Liver (tissue), 9 donors: ENCODE results near the gene SCART1. TPM values are rescaled to one million over a fixed set of nuclear protein-coding genes. Genes with fewer than 3 reads are reported as not detected.

Source experiments
- DNase-seq: peaks from one replicate; pipeline ENCODE4 v3.0.0-alpha.2; 2017; ENCODE audit warnings: low spot score
- H3K27ac ChIP-seq, 2 donors: one replicate each; pipeline ENCODE4 v1.7.0; 2013; ENCODE audit warnings: inconsistent platforms in 2 of 2, low read length in 2 of 2, control low read depth in 1 of 2, low read depth in 1 of 2, mild to moderate bottlenecking in 1 of 2
- H3K27me3 ChIP-seq, 4 donors: one replicate each; pipeline versions ENCODE4 v1.6.1 to v1.7.0; 2013; ENCODE audit warnings: low read length in 3 of 4, inconsistent platforms in 1 of 4, mild to moderate bottlenecking in 1 of 4, moderate library complexity in 1 of 4; ENCODE audit not compliant: control insufficient read depth in 4 of 4, insufficient read depth in 4 of 4
- H3K36me3 ChIP-seq, 4 donors: one replicate each; pipeline versions ENCODE4 v1.6.1 to v1.7.0; 2013; ENCODE audit warnings: low read length in 3 of 4, mild to moderate bottlenecking in 3 of 4, low read depth in 1 of 4, moderate library complexity in 1 of 4; ENCODE audit not compliant: control insufficient read depth in 4 of 4, insufficient read depth in 3 of 4
- H3K4me1 ChIP-seq, 4 donors: one replicate each; pipeline versions ENCODE4 v1.6.1 to v1.7.0; 2013; ENCODE audit warnings: low read length in 3 of 4, mild to moderate bottlenecking in 3 of 4, moderate library complexity in 1 of 4; ENCODE audit not compliant: control insufficient read depth in 4 of 4, insufficient read depth in 4 of 4
- H3K4me3 ChIP-seq, 3 donors: one replicate each; pipeline versions ENCODE4 v1.6.1 to v1.7.0; 2013; ENCODE audit warnings: low read length in 3 of 3, control low read depth in 1 of 3, low read depth in 1 of 3, mild to moderate bottlenecking in 1 of 3
- H3K9ac ChIP-seq, 2 donors: one replicate each; pipeline ENCODE4 v1.7.0; 2013; ENCODE audit warnings: low read length in 2 of 2, mild to moderate bottlenecking in 2 of 2, moderate library complexity in 2 of 2, control low read depth in 1 of 2, low read depth in 1 of 2
- H3K9me3 ChIP-seq, 4 donors: one replicate each; pipeline versions ENCODE4 v1.6.1 to v1.7.0; 2013; ENCODE audit warnings: low read length in 3 of 4; ENCODE audit not compliant: control insufficient read depth in 4 of 4
- CTCF ChIP-seq: fragments of 150-350 bp; IDR thresholded peaks from 2 replicates; pipeline ENCODE4 v1.5.1; 2017; ENCODE audit warnings: improper control_type of control experiment, low read depth, low read length; ENCODE audit not compliant: missing input control
- EGR1 ChIP-seq, 2 donors: IDR thresholded peaks; 2 replicates each; pipeline ENCODE4 v1.6.1; 2016 to 2018; ENCODE audit warnings: antibody characterized with exemption in 2 of 2, low read depth in 2 of 2
- FOXA1 ChIP-seq: IDR thresholded peaks from 2 replicates; pipeline ENCODE4 v1.6.1; 2016; ENCODE audit warnings: antibody characterized with exemption
- GABPA ChIP-seq, 2 donors: IDR thresholded peaks in 1 of 2; conservative IDR thresholded peaks in 1 of 2; 2 replicates each; pipeline ENCODE4 v1.6.1; 2016; ENCODE audit warnings: antibody characterized with exemption in 2 of 2, mild to moderate bottlenecking in 1 of 2, moderate library complexity in 1 of 2
- HNF4A ChIP-seq, 2 donors: conservative IDR thresholded peaks; 2 replicates each; pipeline ENCODE4 v1.6.1; 2016; ENCODE audit warnings: antibody characterized with exemption in 2 of 2, mild to moderate bottlenecking in 2 of 2
- HNF4G ChIP-seq: IDR thresholded peaks from 2 replicates; pipeline ENCODE4 v1.6.1; 2016; ENCODE audit warnings: antibody characterized with exemption
- NR2F2 ChIP-seq: IDR thresholded peaks from 2 replicates; pipeline ENCODE4 v1.6.1; 2016; ENCODE audit warnings: antibody characterized with exemption
- RAD21 ChIP-seq, 2 donors: IDR thresholded peaks; 2 replicates each; pipeline ENCODE4 v1.6.1; 2016; ENCODE audit warnings: antibody characterized with exemption in 2 of 2, mild to moderate bottlenecking in 2 of 2
- RXRA ChIP-seq, 2 donors: IDR thresholded peaks; 2 replicates each; pipeline ENCODE4 v1.6.1; 2017 to 2018; ENCODE audit warnings: antibody characterized with exemption in 2 of 2, mild to moderate bottlenecking in 1 of 2
- ZBTB33 ChIP-seq: IDR thresholded peaks from 2 replicates; pipeline ENCODE4 v1.6.1; 2016; ENCODE audit warnings: antibody characterized with exemption
- WGBS: extraction: QIAGEN DNeasy Blood & Tissue Kit; methylation state at CpG from one replicate; pipeline ENCODE4 v1.1.7; 2013; 5-methylcytosine and 5-hydroxymethylcytosine counted together
- polyA plus RNA-seq, 2 donors: library from polyadenylated mRNA; stranded (reverse) in 1 of 2; unstranded in 1 of 2; fragments of 200-250 nt in 1 of 2; fragments of >200 nt in 1 of 2; fragmentation: Nextera tagmentation in 1 of 2; extraction: Ambion mirVana in 1 of 2; gene quantifications; one replicate each; pipeline versions ENCODE4 v1.2.1 to v1.2.3, GENCODE V29; 2013 to 2015
- total RNA-seq, 2 donors: library from RNA; depleted of rRNA; stranded (reverse); fragments of >200 nt; gene quantifications; one replicate each; pipeline ENCODE4 v1.2.3, GENCODE V29; 2014
- TF ChIP-seq, protein P1 (sequence below): IDR thresholded peaks from 2 replicates; pipeline ENCODE4 v1.6.1; 2016; ENCODE audit warnings: antibody characterized with exemption
- TF ChIP-seq, protein P2 (sequence below): IDR thresholded peaks from 2 replicates; pipeline ENCODE4 v1.6.1; 2016; ENCODE audit warnings: antibody characterized with exemption, mild to moderate bottlenecking
- donor health status: healthy.
- donor health status: healthy.
- donor health status: healthy.
- donor health status: healthy.
- donor health status: healthy.

SCART1 gene
- total and polyA plus RNA-seq, 4 donors: 0.32 to 1.1 (median 0.68) TPM

- Histone ChIP-seq H3K9me3 (peaks cover 4 to 17% (median 9%) of the 10 kb centered on the region in 4 donors), H3K36me3 (no peaks in the 10 kb centered on the region), H3K4me1 (no peaks in the 10 kb centered on the region), H3K27me3 (no peaks in the 10 kb centered on the region), H3K4me3 (no peak overlapping the region), H3K27ac (no peak overlapping the region), H3K9ac (no peak overlapping the region)
- TF ChIP-seq GABPA (IDR thresholded peaks at IDR 0.05 in 1 of 2, conservative IDR thresholded peaks at IDR 0.05 in 1 of 2) (no peak), RAD21 (IDR thresholded peaks at IDR 0.05) (no peak), RXRA (IDR thresholded peaks at IDR 0.05) (no peak), EGR1 (IDR thresholded peaks at IDR 0.05; ENCODE audit: low read depth in 2 of 2) (no peak), HNF4G (no peak), NR2F2 (no peak), FOXA1 (no peak)
- TF ChIP-seq, protein P1, sequence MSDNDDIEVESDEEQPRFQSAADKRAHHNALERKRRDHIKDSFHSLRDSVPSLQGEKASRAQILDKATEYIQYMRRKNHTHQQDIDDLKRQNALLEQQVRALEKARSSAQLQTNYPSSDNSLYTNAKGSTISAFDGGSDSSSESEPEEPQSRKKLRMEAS: no peak
- TF ChIP-seq, protein P2, sequence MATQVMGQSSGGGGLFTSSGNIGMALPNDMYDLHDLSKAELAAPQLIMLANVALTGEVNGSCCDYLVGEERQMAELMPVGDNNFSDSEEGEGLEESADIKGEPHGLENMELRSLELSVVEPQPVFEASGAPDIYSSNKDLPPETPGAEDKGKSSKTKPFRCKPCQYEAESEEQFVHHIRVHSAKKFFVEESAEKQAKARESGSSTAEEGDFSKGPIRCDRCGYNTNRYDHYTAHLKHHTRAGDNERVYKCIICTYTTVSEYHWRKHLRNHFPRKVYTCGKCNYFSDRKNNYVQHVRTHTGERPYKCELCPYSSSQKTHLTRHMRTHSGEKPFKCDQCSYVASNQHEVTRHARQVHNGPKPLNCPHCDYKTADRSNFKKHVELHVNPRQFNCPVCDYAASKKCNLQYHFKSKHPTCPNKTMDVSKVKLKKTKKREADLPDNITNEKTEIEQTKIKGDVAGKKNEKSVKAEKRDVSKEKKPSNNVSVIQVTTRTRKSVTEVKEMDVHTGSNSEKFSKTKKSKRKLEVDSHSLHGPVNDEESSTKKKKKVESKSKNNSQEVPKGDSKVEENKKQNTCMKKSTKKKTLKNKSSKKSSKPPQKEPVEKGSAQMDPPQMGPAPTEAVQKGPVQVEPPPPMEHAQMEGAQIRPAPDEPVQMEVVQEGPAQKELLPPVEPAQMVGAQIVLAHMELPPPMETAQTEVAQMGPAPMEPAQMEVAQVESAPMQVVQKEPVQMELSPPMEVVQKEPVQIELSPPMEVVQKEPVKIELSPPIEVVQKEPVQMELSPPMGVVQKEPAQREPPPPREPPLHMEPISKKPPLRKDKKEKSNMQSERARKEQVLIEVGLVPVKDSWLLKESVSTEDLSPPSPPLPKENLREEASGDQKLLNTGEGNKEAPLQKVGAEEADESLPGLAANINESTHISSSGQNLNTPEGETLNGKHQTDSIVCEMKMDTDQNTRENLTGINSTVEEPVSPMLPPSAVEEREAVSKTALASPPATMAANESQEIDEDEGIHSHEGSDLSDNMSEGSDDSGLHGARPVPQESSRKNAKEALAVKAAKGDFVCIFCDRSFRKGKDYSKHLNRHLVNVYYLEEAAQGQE: no peak
- WGBS: 62% methylated on average over 4 of the region's 4 CpGs
- no peak for DNase-seq
Observed at GRCh38 chr10:133451346-133451745, 2.4 kb upstream of the SCART1 start.

DNA sequence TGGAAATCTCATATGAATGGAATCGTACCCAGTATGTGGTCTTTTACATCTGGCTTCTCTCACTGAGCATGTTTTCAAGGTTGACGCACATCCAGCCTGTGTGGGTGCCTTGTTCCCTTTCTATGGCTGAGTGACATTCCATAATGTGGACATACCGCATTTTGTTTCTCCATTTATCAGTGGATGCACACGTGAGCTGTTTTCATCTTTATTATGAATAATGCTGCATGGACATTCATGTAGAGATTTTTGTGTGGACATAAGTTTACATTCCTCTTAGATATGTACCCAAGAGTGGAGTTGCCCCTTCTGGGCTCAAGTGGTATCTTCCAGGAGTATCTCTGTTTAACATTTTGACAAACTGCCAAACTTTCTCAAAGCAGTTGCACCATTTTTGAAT lies 1.3 kb upstream of the SCART1 start:
- H3K36me3 ChIP-seq: no peaks in the 10 kb centered on the region
- 86% methylated on average over 4 of the region's 4 CpGs for WGBS
- no peak for DNase-seq
- no peak overlapping the region for H3K9ac ChIP-seq
- H3K4me1 ChIP-seq: no peaks in the 10 kb centered on the region
- H3K27ac ChIP-seq: no peak overlapping the region
- TF ChIP-seq, protein P1: no peak
- TF ChIP-seq NR2F2: no peak
- TF ChIP-seq CTCF: no peak
- no peak for TF ChIP-seq HNF4A (conservative IDR thresholded peaks at IDR 0.05)
- no peak for TF ChIP-seq ZBTB33
- peaks cover 3 to 11% (median 7%) of the 10 kb centered on the region in 4 donors for H3K9me3 ChIP-seq
- H3K27me3 ChIP-seq: no peaks in the 10 kb centered on the region
- H3K4me3 ChIP-seq: no peak overlapping the region
